HPDE6-E6E7 (cell line): ENCODE measurements around the gene RBM17.
"Not testable (repeated sequence)": the region's sequence is repeated elsewhere in the genome, so short reads cannot be mapped to it uniquely, and the experiment has no call there.

Experiments
- DNase-seq: peaks from one replicate; pipeline ENCODE4 v3.0.0; 2011; ENCODE audit warnings: missing footprints; ENCODE audit errors: extremely low spot score

Gene RBM17

DNA sequence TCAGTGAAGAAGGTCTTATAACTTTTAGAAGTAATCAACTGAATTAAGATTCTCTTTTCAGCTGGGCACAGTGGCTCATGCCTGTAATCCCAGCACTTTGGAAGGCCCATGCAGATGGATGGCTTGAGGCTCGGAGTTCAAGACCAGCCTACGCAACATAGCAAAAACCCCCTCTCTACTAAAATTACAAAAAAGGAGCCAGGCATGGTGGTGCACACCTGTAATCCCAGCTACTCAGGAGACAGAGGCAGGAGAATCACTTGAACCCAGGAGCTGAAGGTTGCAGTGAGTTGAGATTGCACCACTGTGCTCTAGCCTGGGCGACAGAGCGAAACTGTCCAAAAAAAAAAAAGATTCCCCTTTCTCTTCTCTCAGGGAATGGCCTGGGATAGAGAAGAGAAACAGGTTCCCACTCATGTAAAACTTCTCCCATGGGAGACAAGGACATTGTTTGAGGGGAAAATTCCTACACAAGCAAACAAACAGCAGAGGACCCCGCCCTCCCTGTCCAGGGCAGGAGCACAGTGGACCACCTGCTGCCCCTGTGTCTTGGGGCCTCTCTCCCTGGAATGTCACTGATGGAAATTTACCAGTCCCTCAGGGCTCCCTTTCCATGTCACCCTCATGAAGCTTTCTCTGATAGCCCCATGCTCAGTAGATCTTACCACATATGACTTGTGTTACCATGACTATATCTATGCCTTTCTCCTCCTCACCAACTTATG is 32.3 kb upstream of the RBM17 start:
- no peak for DNase-seq

GRCh38 chr10:6058682-6059475 is 30.0 kb upstream of the RBM17 start:
- no peak for DNase-seq

DNA sequence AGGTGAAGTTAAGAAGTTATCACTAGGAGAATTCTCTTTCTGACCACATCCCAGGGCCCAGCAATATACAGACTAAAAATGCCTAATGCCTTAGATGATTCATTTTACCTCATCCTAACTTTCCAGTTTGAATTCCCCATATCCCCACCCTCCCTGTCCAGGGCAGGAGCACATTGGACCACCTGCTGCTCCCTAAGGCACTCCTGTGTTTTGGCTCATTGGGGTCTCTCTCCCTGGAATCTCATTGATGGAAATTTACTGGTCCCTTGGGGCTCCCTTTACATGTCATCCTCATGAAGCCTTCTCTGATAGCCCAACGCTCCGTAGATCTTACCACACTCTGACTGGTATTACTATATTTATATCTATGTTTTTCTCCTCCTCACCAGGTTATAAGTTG is 29.3 kb upstream of the RBM17 start:
- DNase-seq, result no peak

GRCh38 chr10:6061056-6061455 is 27.8 kb upstream of the RBM17 start:
- DNase-seq, result no peak

DNA sequence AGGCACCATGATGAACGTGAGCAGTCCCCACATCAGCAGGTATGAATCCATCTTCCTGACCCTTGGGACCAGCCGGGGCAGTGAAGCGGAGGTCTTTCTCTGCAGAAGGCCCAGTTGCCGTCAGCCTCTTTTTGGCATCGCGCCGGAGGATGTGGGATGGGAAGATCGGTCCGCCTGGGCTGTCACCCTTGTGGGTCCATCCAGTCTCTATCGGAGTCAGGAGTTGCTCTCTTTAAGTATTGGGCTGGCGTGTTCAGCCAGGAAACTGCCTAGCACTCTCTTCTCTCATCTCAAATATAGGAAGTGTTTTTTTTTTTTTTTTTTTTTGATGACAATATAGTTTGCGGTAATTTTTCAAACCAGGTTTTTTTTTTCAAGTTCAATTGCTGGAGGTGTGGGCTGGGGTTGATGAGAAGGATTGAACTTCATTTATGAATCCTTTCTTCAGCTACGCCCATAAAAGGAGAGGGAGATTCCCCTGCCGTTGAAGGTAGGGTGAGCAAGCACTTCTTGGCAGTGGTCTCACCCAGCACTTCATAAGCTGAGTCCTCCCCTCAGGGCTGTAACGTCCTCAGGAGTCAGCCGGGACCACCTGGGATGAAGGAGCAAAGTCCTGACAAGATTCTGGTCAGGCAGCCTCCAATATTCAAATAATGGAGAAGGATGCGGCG is 26.6 kb upstream of the RBM17 start, which contains the start of gene IL2RA:
Gene IL2RA, minus strand, starts transcription at position 267 of the 671 bp plus-strand sequence. Its CDS starts 216 bp downstream, at position 51.
- DNase-seq, result no peak

DNA sequence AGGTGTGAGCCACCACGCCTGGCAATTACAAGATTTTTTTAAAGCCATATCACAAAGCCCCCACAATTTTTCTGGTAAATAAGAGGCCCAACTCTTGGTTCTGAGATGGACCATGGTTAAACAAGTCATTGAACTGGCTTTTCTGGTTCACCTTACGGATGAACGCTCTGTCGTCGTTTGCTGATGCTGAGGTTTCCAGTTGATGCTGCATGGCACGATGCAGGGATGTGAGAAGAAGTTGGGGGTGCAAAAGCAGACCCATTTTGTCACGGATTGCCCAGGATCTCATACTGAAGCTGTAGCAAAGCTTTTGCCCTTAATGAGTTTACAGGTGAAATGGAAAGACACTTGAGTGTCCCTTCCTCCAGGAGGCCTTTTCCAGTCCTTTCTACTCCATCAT is 24.7 kb upstream of the RBM17 start:
- DNase-seq, result no peak

GRCh38 chr10:6064726-6065125 is 24.1 kb upstream of the RBM17 start:
- not testable (repeated sequence) for DNase-seq

GRCh38 chr10:6065406-6065805 is 23.4 kb upstream of the RBM17 start:
- no peak for DNase-seq

DNA sequence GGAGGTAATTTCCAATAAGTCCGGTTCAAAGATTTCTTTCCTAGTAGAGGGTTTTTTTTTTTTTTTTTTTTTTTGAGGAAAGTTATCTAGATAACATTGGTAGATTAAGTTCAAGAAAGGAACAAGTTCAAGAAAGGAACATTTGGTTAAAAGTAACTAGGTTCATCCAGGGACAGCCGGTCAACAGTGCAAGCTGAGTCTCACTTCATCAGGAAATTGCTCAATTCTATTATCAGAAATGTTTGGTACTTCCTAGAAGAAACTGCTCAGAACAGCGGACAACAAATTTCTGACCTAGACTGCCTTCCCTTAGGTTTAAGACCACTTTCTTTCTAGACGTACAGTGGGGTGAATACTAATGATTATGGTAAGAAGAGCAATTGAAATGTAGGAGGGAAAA is 23.0 kb upstream of the RBM17 start:
- no peak for DNase-seq

- no peak for DNase-seq
Measured at GRCh38 chr10:6067457-6067856, 21.4 kb upstream of the RBM17 start.

- DNase-seq, result no peak
Measured at GRCh38 chr10:6068006-6068405, 20.8 kb upstream of the RBM17 start.

GRCh38 chr10:6068422-6068821 is 20.4 kb upstream of the RBM17 start:
- DNase-seq, result no peak

- DNase-seq, result no peak
Measured at GRCh38 chr10:6069081-6069931, 19.5 kb upstream of the RBM17 start.

DNA sequence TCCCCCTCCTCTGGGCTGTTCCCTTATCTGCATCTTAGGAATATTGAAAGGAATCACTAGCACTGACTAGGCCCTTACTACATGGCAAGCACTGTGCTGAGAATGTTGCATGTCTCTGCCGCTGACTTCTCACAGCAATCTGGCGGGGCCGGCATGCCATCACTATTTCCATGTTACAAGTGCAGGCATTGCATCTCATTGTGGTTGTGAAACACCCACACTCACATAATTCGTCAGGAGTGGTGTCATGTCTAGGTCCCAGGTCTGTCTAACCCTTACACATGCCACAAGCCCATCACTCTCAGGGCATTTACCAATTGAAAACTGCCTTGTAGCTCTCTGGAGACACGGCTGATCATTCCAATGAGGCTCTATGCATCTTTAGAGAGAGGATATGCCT is 18.2 kb upstream of the RBM17 start:
- no peak for DNase-seq

DNA sequence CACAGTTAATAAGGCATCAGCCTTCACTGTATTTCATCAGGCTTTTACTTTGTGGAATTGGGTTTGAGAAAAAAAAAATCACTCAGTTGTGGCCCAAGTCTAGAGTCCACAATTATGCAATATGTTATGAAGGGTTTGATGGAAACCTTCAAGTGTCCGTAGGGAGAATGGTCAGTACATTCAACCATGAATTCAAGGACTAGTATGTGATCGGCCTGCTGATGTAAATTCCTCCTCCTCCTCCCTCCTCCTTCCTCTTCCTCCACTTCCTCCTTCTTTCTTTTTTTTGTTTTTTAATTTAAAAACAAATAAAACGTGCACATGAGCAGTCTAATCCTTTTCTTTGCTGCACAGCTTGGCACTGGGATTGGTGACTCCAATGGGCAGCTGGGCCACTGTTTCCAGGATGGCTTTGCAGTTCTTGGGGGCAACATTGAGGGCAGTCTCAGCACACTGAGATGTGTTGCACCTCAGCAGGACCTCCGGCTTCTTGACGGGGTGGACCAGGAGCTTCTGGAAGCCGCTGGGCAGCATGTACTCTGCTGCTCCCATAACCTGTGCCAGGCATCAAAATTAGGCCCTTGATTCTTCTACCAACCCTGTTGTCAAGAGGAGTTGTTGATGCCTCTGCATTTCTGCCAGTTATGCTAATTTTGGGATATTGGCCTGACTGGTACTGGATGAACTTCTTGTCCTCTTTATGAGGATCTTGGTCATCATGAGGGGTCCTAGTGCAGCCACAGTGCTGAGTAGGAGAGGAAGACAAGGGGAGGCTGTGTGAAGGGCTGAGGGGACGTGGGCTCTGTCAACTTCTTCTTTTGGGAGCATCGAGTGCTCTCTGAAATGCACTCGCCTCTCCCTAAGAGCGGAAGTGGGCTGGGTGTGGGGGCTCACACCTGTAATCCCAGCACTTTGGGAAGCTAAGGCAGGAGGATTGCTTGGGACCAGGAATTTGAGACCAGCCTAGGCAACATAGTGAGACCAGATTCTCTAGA is 17.4 kb upstream of the RBM17 start:
- no peak for DNase-seq

- DNase-seq, result no peak
Measured at GRCh38 chr10:6072215-6072934, 16.5 kb upstream of the RBM17 start.

- no peak for DNase-seq
Measured at GRCh38 chr10:6074489-6075301, 14.1 kb upstream of the RBM17 start.

GRCh38 chr10:6077071-6077675 is 11.7 kb upstream of the RBM17 start:
- no peak for DNase-seq
